DOHH2 (cell line): Measurements from ENCODE around the gene PDE4C.
A peak's percentile ranks its signal among the peaks of the same experiment; 100 is the strongest.

Experiments used
- H3F3A ChIP-seq: fragments of 200-600 bp; sonication (generic), shearing (Covaris generic); 2 replicates; pipeline ENCODE4 v1.6.0; 2016; ENCODE audit warnings: antibody characterized with exemption, mild to moderate bottlenecking; ENCODE audit not compliant: control insufficient read depth, insufficient read depth
- H3K27ac ChIP-seq: fragments of 200-600 bp; sonication (generic); 2 replicates; pipeline ENCODE4 v1.5.1; 2014; ENCODE audit warnings: low read depth, mild to moderate bottlenecking, low read length, moderate library complexity
- H3K27me3 ChIP-seq: fragments of 200-600 bp; sonication (generic); 2 replicates; pipeline ENCODE4 v1.6.1; 2014; ENCODE audit warnings: mild to moderate bottlenecking, low read length, mixed read lengths; ENCODE audit not compliant: control insufficient read depth
- H3K36me3 ChIP-seq: fragments of 200-600 bp; sonication (generic); 2 replicates; pipeline ENCODE4 v1.6.1; 2014; ENCODE audit warnings: mild to moderate bottlenecking, low read length, moderate library complexity, mixed read lengths; ENCODE audit not compliant: control insufficient read depth
- H3K4me1 ChIP-seq: fragments of 200-600 bp; sonication (generic); 2 replicates; pipeline ENCODE4 v1.6.1; 2014; ENCODE audit warnings: mild to moderate bottlenecking, low read length, mixed read lengths; ENCODE audit not compliant: control insufficient read depth
- H3K4me2 ChIP-seq: fragments of 200-600 bp; sonication (generic); 2 replicates; pipeline ENCODE4 v1.6.0; 2014; ENCODE audit warnings: mild to moderate bottlenecking, low read length, moderate library complexity
- H3K4me3 ChIP-seq: fragments of 200-600 bp; sonication (generic); 2 replicates; pipeline ENCODE4 v1.5.1; 2014; ENCODE audit warnings: mild to moderate bottlenecking, low read length, mixed read lengths
- H3K79me2 ChIP-seq: fragments of 200-600 bp; sonication (generic); 2 replicates; pipeline ENCODE4 v1.6.1; 2014; ENCODE audit warnings: mild to moderate bottlenecking, low read length, mixed read lengths; ENCODE audit not compliant: control insufficient read depth
- H3K9me2 ChIP-seq: fragments of 200-600 bp; sonication (generic); replicated peaks from 2 replicates; pipeline ENCODE4 v1.6.1; 2014; ENCODE audit warnings: mild to moderate bottlenecking, low read length, mixed read lengths; ENCODE audit not compliant: control insufficient read depth
- H3K9me3 ChIP-seq: fragments of 200-600 bp; sonication (generic); 2 replicates; pipeline ENCODE4 v1.6.1; 2014; ENCODE audit warnings: antibody characterized with exemption, low read length, mixed read lengths; ENCODE audit not compliant: control insufficient read depth, insufficient read depth
- H4K20me1 ChIP-seq: fragments of 200-600 bp; sonication (generic); 2 replicates; pipeline ENCODE4 v1.6.0; 2014; ENCODE audit warnings: low read depth, mild to moderate bottlenecking, antibody characterized with exemption, low read length, moderate library complexity; ENCODE audit not compliant: control insufficient read depth, insufficient read depth
- CTCF ChIP-seq: fragments of 200-600 bp; sonication (generic); IDR thresholded peaks from one replicate; pipeline ENCODE4 v1.5.1; 2014; ENCODE audit warnings: antibody characterized with exemption, mild to moderate bottlenecking, low read depth, low read length; ENCODE audit not compliant: poor library complexity, severe bottlenecking
- EZH2phosphoT487 ChIP-seq: fragments of 200-600 bp; sonication (generic); IDR thresholded peaks from 2 replicates; pipeline ENCODE4 v1.6.1; 2017; ENCODE audit warnings: borderline replicate concordance, mild to moderate bottlenecking, antibody characterized with exemption, low read length, moderate library complexity, mixed read lengths

The PDE4C gene

DNA sequence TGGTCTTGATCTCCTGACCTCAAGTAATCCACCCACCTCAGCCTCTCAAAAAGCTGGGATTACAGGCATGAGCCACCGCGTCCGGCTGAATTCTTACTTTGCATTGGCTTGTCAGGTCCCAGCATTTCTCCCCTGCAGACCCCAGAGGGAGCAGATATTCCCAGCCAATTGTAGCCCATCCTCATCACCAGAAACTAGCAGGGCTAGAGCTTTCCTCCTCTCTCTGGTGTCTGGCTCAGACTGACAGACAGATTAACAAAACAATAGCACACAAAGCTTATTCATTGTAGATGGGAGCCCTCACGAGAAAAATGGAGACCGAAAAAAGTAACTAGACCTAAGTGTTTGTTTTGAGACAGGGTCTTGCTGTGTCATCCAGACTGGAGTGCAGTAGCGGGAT lies 40.7 kb downstream of the PDE4C start:
- Histone ChIP-seq H3K9me3 (no peaks in the 10 kb centered on the region), H3K27me3 (no peaks in the 10 kb centered on the region), H3K79me2 (no peaks in the 10 kb centered on the region), H4K20me1 (no peaks in the 10 kb centered on the region), H3K36me3 (peaks cover 9% of the 10 kb centered on the region), H3F3A (peaks cover 44% of the 10 kb centered on the region), H3K4me1 (peaks cover 59% of the 10 kb centered on the region), H3K4me3 (no peak overlapping the region), H3K9me2 (no peaks in the 10 kb centered on the region), H3K27ac (no peak overlapping the region), H3K4me2 (no peak overlapping the region)
- no peak for TF ChIP-seq CTCF
- no peak for TF ChIP-seq EZH2phosphoT487

DNA sequence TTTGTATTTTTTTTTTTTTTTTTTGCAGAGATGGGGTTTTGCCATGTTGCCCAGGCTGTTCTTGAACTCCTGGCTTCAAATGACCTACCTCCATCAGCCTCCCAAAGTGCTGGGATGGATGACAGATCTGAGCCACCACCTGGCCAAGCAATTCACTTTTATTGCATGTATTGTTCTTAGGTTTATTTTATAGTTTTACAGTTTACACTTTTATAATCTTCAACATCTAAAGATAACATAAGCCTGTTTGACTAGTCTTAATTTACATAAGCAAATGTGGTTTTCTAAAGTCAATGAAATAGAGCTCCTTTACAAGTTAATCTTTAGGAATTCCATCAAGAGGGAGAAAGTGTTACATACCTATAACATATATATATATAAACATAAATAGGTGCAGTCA lies 42.7 kb downstream of the PDE4C start:
- Histone ChIP-seq H3K4me2 (no peak overlapping the region), H3K36me3 (peaks cover 17% of the 10 kb centered on the region), H3K9me2 (no peaks in the 10 kb centered on the region), H3K9me3 (no peaks in the 10 kb centered on the region), H3K4me1 (peaks cover 64% of the 10 kb centered on the region), H3K27ac (no peak overlapping the region), H3K27me3 (no peaks in the 10 kb centered on the region), H3K4me3 (no peak overlapping the region), H4K20me1 (no peaks in the 10 kb centered on the region), H3K79me2 (no peaks in the 10 kb centered on the region), H3F3A (peaks cover 44% of the 10 kb centered on the region)
- no peak for TF ChIP-seq EZH2phosphoT487
- TF ChIP-seq CTCF: no peak

- H3K27me3 ChIP-seq: no peaks in the 10 kb centered on the region
- H3K4me3 ChIP-seq: no peak overlapping the region
- peak overlapping the region; percentile 77; the same call in 1 of the 2 replicates for H3K4me2 ChIP-seq
- peaks cover 42% of the 10 kb centered on the region for H3K36me3 ChIP-seq
- peaks cover 5% of the 10 kb centered on the region for H4K20me1 ChIP-seq
- peaks cover 72% of the 10 kb centered on the region for H3K4me1 ChIP-seq
- peak overlapping the region; percentile 74 for H3K27ac ChIP-seq
- H3K9me2 ChIP-seq: no peaks in the 10 kb centered on the region
- TF ChIP-seq EZH2phosphoT487: no peak
- TF ChIP-seq CTCF: no peak
- H3F3A ChIP-seq: peaks cover 26% of the 10 kb centered on the region
- peaks cover 22% of the 10 kb centered on the region for H3K79me2 ChIP-seq
- no peaks in the 10 kb centered on the region for H3K9me3 ChIP-seq
These were observed 46.3 kb downstream of the PDE4C start for GRCh38 chr19:18179957-18180356.
